Body of pancreas (tissue), 4 donors: ENCODE results near the gene SPEF2. TPM values are rescaled to one million over a fixed set of nuclear protein-coding genes. Genes with fewer than 3 reads are reported as not detected.

Experiments
- ATAC-seq: fragments of 150-250 bp; one replicate; pipeline ENCODE4 v1.9.1; 2016
- DNase-seq, 4 donors: peaks; one replicate each; pipeline ENCODE4 v3.0.0-alpha.2; 2019
- H3K27ac ChIP-seq, 4 donors: fragments of 200-600 bp; sonication (generic); 1 replicate in 3 of 4; 2 replicates in 1 of 4; pipeline versions ENCODE4 v1.5.1 to v1.6.1; 2016 to 2019; ENCODE audit warnings: mild to moderate bottlenecking in 1 of 4, mixed read lengths in 1 of 4, moderate library complexity in 1 of 4
- H3K27me3 ChIP-seq, 2 donors: fragments of 200-600 bp; sonication (generic); one replicate each; pipeline ENCODE4 v1.6.0; 2016; ENCODE audit warnings: mild to moderate bottlenecking in 1 of 2
- H3K36me3 ChIP-seq, 2 donors: fragments of 200-600 bp; sonication (generic); replicated peaks in 1 of 2; 2 replicates each; pipeline ENCODE4 v1.5.1; 2016; ENCODE audit warnings: low read depth in 2 of 2; ENCODE audit not compliant: insufficient read depth in 1 of 2
- H3K4me1 ChIP-seq: fragments of 200-600 bp; sonication (generic); one replicate; pipeline ENCODE4 v1.6.0; 2016
- H3K4me3 ChIP-seq, 2 donors: fragments of 200-600 bp; sonication (generic); 1 replicate in 1 of 2; 2 replicates in 1 of 2; pipeline ENCODE4 v1.5.1; 2016 to 2019
- H3K9me3 ChIP-seq, 3 donors: fragments of 200-600 bp; sonication (generic); 1 replicate in 2 of 3; 2 replicates in 1 of 3; pipeline ENCODE4 v1.5.1; 2016
- POLR2A ChIP-seq, 3 donors: fragments of 450-650 bp; IDR thresholded peaks; one replicate each; pipeline ENCODE4 v1.6.1; 2016; ENCODE audit warnings: antibody characterized with exemption in 3 of 3, mild to moderate bottlenecking in 2 of 3
- WGBS, 2 donors: methylation state at CpG; one replicate each; pipeline ENCODE4 v1.1.5; 2017; 5-methylcytosine and 5-hydroxymethylcytosine counted together
- intact Hi-C: fragments of 100-400 bp; cut with DNase I; formaldehyde crosslinking; loops from one replicate; pipeline ENCODE4 v1.15.1; 2023
- total RNA-seq, 2 donors: library from RNA; depleted of rRNA; stranded (reverse); fragments of >200 nt; gene quantifications; one replicate each; pipeline ENCODE4 v1.1.0, GENCODE V29; 2016
- TF ChIP-seq, protein P1 (sequence below), 7 experiments: fragments of 450-650 bp in 4 of 7; fragments of 200-600 bp in 3 of 7; sonication (generic) in 3 of 7; IDR thresholded peaks; one replicate each; pipeline ENCODE4 v1.5.1; 2016 to 2019; ENCODE audit warnings: antibody characterized with exemption in 7 of 7

The SPEF2 gene
- total RNA-seq, 2 donors from 2014 or later = 6.3 to 11.4 TPM

DNA sequence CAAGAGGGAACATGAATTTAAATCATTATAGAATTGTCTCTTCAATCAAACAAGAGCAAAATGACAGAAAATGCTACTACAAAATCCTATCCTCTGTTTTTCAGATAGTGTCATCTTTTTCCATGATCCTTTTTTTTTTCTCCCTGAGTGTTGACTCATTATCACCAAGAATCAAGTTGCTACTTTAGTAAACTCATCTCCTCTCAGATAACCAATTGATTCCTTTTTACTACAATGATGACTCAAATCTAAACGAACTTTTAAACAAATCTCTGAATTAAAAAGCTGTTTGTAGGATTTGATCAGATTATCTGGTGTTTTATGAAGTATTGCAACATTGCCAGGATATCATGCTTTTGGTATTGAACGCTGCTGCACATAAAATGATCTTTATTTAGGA is 215.1 kb downstream of the SPEF2 start:
- WGBS, 2 donors = 56 to 58% methylated on average over 2 of the region's 2 CpGs
- TF ChIP-seq, protein P1, sequence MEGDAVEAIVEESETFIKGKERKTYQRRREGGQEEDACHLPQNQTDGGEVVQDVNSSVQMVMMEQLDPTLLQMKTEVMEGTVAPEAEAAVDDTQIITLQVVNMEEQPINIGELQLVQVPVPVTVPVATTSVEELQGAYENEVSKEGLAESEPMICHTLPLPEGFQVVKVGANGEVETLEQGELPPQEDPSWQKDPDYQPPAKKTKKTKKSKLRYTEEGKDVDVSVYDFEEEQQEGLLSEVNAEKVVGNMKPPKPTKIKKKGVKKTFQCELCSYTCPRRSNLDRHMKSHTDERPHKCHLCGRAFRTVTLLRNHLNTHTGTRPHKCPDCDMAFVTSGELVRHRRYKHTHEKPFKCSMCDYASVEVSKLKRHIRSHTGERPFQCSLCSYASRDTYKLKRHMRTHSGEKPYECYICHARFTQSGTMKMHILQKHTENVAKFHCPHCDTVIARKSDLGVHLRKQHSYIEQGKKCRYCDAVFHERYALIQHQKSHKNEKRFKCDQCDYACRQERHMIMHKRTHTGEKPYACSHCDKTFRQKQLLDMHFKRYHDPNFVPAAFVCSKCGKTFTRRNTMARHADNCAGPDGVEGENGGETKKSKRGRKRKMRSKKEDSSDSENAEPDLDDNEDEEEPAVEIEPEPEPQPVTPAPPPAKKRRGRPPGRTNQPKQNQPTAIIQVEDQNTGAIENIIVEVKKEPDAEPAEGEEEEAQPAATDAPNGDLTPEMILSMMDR (IDR thresholded peaks at IDR 0.05) = no peak
- TF ChIP-seq POLR2A (IDR thresholded peaks at IDR 0.05) = no peak
- DNase-seq (no peak), ATAC-seq (no peak)
- H3K27ac ChIP-seq = no peak overlapping the region
- H3K4me1 ChIP-seq = no peaks in the 10 kb centered on the region
- intact Hi-C loops = no loop called here
- no peaks in the 10 kb centered on the region for H3K9me3 ChIP-seq
- H3K36me3 ChIP-seq = no peaks in the 10 kb centered on the region
- H3K4me3 ChIP-seq = no peak overlapping the region
- no peaks in the 10 kb centered on the region for H3K27me3 ChIP-seq

DNA sequence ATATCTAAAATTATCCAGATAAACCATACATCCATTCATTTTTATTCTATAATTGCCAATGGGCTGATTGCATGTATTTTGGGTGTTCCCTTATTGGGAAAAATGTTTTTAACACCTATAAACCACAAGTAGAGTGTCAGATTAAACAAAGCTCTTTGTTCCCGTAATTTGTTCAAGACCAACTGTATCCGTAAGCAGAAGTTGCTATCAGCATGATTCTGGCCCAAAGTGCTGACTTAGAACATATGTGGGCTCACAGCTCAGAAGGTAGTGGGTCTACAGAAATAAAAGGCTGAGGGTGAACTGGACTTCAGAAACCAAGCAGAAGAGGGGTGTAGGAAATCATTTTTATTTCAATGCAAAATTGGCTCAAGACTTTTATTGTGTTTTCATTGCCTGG is 215.6 kb downstream of the SPEF2 start:
- H3K4me1 ChIP-seq = no peaks in the 10 kb centered on the region
- H3K9me3 ChIP-seq = no peaks in the 10 kb centered on the region
- ATAC-seq = no peak
- intact Hi-C loops = no loop called here
- no peak for DNase-seq
- 76 to 85% methylated on average over 2 of the region's 2 CpGs for WGBS, 2 donors
- H3K27ac ChIP-seq = no peak overlapping the region
- TF ChIP-seq, protein P1 (IDR thresholded peaks at IDR 0.05) = no peak
- TF ChIP-seq POLR2A (IDR thresholded peaks at IDR 0.05) = no peak
- no peak overlapping the region for H3K4me3 ChIP-seq
- H3K27me3 ChIP-seq = no peaks in the 10 kb centered on the region
- no peaks in the 10 kb centered on the region for H3K36me3 ChIP-seq

DNA sequence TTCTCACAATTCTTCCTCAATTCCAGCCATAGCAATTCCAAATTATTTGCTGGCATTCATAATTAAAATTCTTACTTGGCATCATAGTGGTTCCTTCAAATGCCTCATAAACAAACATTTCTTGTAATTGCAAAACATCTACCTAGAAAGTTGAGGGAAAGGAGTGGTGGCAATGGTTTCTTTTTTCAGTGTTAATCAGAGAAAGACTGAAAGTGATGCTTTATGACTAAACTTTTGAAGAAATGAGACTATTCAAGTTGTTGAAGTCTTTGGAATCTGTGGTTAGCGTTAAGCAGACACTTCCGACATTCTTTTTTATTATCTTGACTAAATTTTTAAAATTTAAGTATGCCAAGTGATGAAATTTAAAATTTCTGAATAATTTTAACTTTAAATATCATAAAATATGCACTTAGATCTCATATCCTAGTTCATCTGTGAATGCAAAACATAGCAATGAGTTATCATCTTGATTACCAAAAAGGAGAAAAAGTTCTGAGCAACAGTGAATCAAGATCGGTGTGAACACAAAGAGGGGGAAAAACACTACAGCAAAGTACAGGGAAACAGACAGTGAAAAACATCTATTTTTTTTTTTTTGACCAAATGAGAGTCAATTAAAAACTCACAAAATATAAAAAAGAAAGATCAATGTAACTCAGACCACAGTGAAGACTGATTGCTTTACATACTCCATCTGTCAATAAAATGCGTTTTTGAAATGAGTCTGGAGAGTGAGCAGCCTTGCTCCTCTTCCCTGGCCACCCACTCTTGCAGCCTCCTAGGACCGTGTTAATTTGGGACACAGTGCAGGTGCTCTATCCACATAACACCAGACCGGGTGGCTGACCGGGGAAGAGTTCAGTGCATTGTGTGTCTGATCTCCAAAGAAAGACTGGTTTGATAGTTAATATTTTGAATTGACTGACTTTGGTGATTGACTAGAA is 218.4 kb downstream of the SPEF2 start:
- ATAC-seq = no peak
- Histone ChIP-seq H3K9me3 (no peaks in the 10 kb centered on the region), H3K4me1 (no peaks in the 10 kb centered on the region), H3K27me3 (no peaks in the 10 kb centered on the region), H3K27ac (no peak overlapping the region), H3K4me3 (no peak overlapping the region), H3K36me3 (no peaks in the 10 kb centered on the region)
- intact Hi-C loops = no loop called here
- TF ChIP-seq POLR2A (IDR thresholded peaks at IDR 0.05) = no peak
- TF ChIP-seq, protein P1 (IDR thresholded peaks at IDR 0.05) = no peak
- DNase-seq = no peak
- WGBS, 2 donors = 60 to 61% methylated on average over 7 of the region's 7 CpGs

DNA sequence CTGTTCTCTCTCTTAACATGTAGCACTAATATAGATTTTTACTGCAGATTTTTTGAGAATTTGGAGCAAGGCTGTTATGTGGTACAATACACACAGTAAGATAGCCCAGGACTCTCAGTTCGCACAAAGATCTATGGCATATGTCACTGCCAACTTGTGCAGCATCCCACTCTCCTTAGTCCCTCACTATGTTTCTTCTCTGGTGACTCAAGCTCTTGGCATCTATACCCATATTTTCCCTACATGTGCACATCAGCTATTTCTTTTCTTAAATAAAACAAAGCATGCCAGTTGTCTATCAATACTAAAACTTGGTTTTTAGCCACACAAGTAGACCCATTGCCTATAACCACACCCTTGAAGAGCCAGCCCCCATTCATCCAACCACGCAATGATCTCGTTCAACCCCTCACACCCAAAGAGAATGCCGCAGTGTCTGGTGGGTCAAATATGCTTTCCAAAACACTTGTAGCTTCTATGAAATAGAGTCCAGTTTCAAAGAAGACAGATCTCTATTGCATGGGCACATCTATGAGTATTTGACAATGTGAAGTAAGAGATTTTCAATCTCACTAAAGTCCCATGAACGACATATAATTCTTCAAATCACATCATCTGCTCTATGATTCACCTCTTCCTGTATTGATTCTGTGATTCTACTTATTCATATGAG is 220.8 kb downstream of the SPEF2 start:
- no peak for ATAC-seq
- TF ChIP-seq, protein P1 (IDR thresholded peaks at IDR 0.05) = no peak
- TF ChIP-seq POLR2A (IDR thresholded peaks at IDR 0.05) = no peak
- no peaks in the 10 kb centered on the region for H3K36me3 ChIP-seq
- DNase-seq = no peak
- H3K4me1 ChIP-seq = no peaks in the 10 kb centered on the region
- WGBS, 2 donors = 84 to 85% methylated on average over 5 of the region's 5 CpGs
- H3K27me3 ChIP-seq = no peaks in the 10 kb centered on the region
- no peak overlapping the region for H3K4me3 ChIP-seq
- H3K9me3 ChIP-seq = no peaks in the 10 kb centered on the region
- H3K27ac ChIP-seq = no peak overlapping the region
- intact Hi-C loops = no loop called here
